Peyer's patch (tissue), 4 donors: ENCODE measurements around the gene IRF8.

Experiments
- POLR2A ChIP-seq, 2 donors: fragments of 450-650 bp; IDR thresholded peaks; one replicate each; pipeline ENCODE4 v1.5.1; 2017; ENCODE audit warnings: antibody characterized with exemption in 2 of 2, mild to moderate bottlenecking in 2 of 2, moderate library complexity in 2 of 2
- TF ChIP-seq, protein P1 (sequence below), 6 experiments: fragments of 450-650 bp in 4 of 6; fragments of 200-600 bp in 2 of 6; sonication (generic) in 1 of 6; IDR thresholded peaks; one replicate each; pipeline ENCODE4 v1.5.1; 2017 to 2019; ENCODE audit warnings: antibody characterized with exemption in 6 of 6, mild to moderate bottlenecking in 3 of 6, moderate library complexity in 1 of 6

DNA sequence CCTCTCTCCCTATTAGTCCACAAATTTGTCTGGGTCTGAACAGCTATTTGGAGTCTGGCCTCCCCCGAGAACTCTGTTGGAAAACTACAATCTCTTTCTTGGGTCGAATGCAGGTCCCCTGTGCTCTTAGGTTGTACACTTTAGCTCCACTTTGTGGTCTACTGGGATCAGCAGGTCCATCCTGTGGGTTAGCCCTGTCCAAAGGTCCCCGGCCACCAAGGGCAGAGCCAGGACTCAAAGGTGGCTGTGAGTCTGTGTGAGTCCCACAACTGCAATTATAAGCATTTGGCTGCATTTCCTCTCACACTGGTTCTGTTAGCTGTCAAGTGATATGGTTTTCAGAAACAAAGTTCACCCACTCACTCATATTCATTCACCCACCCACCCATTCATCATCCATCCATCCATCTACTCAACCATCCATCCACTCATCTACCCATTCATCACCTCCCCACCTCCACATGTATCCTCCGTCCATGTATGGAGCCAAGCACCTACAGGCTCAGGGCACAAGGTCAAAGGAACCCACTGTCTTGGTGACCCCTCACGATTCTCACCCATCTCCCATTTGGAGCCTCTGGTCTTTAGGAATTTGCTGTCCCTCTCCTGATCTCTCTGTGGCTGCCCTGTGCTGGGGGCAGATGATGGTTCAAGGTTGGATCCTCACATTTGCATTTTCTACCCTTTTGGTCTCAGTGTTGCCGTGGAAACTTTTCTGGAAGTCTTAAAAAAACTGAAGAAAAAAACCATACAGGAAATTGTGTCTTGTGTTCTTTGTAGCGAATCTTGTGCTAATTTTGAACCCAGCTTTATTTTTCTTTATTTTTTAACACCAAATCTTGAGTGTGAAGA lies 45.8 kb downstream of the IRF8 start:
- TF ChIP-seq POLR2A (IDR thresholded peaks at IDR 0.05), result no peak
- TF ChIP-seq, protein P1, sequence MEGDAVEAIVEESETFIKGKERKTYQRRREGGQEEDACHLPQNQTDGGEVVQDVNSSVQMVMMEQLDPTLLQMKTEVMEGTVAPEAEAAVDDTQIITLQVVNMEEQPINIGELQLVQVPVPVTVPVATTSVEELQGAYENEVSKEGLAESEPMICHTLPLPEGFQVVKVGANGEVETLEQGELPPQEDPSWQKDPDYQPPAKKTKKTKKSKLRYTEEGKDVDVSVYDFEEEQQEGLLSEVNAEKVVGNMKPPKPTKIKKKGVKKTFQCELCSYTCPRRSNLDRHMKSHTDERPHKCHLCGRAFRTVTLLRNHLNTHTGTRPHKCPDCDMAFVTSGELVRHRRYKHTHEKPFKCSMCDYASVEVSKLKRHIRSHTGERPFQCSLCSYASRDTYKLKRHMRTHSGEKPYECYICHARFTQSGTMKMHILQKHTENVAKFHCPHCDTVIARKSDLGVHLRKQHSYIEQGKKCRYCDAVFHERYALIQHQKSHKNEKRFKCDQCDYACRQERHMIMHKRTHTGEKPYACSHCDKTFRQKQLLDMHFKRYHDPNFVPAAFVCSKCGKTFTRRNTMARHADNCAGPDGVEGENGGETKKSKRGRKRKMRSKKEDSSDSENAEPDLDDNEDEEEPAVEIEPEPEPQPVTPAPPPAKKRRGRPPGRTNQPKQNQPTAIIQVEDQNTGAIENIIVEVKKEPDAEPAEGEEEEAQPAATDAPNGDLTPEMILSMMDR (IDR thresholded peaks at IDR 0.05), result no peak
